Loucy (cell line): Measurements from ENCODE around the gene HIBCH.

Experiments used
- CTCF ChIP-seq: fragments of 200-600 bp; sonication (generic); conservative IDR thresholded peaks from 2 replicates; pipeline ENCODE4 v1.5.1; 2014; ENCODE audit warnings: mild to moderate bottlenecking, antibody characterized with exemption, low read length
- EZH2phosphoT487 ChIP-seq: fragments of 200-600 bp; IDR thresholded peaks from 2 replicates; pipeline ENCODE4 v1.6.1; 2018; ENCODE audit warnings: antibody characterized with exemption, mild to moderate bottlenecking, moderate library complexity, borderline replicate concordance

GRCh38 chr2:190361572-190361971 is 41.9 kb upstream of the HIBCH start:
- TF ChIP-seq CTCF: no peak
- TF ChIP-seq EZH2phosphoT487: no peak
